ENCODE results near the gene BABAM2.
"Not testable (repeated sequence)": the region's sequence is repeated elsewhere in the genome, so short reads cannot be mapped to it uniquely, and the experiment has no call there.

The BABAM2 gene

DNA sequence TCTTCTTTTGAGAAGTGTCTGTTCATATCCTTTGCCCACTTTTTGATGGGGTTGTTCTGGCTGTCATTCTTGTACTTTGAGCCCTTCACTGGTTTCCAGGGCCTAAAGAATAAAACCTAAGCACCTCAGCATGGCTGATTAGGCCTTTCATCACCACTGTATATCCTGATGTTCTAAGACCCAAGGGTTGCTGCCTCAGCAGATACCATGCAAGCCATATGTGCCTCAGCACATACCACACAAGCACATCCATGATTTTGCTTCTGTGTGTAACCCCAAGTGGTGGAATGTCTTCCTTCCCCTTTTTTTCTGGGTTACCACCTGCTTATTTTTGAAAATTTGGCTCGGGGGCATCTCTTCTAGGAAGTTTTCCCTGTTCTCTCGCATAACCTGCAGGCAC lies 11.7 kb upstream of the BABAM2 start:
- no peak for DNase-seq (ENCODE audit: low read depth in 2 of 2)

DNA sequence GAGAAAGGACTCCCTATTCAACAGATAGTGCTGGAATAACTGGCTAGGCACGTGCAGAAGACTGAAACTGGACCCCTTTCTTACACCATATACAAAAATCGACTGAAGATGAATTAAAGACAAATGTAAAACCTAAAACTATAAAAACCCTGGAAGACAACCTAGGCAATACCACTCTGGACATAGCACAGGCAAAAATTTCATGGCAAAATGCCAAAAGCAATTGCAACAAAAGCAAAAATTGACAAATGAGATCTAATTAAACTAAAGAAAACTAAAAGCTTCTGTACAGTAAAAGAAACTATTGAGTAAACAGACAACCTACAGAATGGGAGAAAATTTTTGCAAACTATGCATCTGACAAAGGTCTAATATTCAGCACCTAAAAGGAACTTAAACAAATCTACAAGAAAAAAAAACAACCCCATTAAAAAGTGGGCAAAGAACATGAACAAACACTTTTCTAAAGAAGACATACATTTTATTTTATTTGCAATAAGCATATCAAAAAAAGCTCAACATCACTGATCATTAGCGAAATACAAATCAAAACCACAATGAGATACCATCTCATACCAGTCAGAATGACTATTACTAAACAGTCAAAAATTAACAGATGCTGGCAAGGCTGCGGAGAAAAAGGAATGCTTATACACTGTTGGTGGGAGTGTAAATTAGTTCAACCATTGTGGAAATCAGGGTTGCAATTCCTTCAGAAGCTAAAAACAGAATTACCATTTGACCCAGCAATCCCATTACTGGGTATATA lies 8.5 kb upstream of the BABAM2 start:
- DNase-seq (ENCODE audit: low read depth in 2 of 2), result not testable (repeated sequence)

GRCh38 chr2:27882584-27882922 lies 8.0 kb upstream of the BABAM2 start:
- DNase-seq (ENCODE audit: low read depth in 2 of 2), result not testable (repeated sequence)

DNA sequence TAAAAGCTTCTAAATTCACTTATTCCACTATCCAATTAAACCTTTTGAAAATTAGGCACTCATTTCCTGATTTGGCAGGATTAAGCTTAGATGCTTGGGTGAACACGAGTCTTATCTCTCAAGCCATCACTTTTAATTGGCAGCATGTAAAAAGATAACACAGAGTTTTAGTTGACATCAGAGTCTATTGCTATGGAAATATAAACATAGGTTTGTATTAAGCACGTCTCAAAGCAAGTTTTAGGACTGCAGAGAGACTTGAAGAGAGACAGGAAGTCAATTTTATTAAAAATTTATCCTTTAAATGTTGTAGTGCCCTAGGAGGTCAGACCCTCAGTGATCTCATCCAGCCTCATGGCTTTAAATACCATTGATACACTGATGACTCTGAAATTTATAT lies 5.9 kb upstream of the BABAM2 start:
- DNase-seq (ENCODE audit: low read depth in 2 of 2), result no peak

DNA sequence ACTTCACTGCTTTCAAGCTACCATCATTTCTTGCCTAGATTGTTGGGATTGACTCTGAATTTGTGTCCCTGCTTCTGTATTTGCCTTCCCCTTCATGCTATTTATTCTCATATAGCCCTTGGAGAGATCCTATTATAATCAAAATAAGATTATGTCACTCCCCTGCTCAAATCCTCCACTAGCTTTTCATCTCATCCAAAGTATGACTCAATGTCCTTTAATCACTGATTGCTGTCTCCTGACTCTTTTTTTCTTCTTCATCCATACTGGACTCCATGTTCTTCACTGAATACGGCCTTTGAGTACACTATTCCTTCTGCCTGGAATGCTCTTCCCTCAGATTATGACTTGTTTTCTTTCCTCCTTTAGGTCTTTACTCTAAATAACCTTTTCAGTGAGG lies 5.3 kb upstream of the BABAM2 start:
- no peak for DNase-seq (ENCODE audit: low read depth in 2 of 2)

DNA sequence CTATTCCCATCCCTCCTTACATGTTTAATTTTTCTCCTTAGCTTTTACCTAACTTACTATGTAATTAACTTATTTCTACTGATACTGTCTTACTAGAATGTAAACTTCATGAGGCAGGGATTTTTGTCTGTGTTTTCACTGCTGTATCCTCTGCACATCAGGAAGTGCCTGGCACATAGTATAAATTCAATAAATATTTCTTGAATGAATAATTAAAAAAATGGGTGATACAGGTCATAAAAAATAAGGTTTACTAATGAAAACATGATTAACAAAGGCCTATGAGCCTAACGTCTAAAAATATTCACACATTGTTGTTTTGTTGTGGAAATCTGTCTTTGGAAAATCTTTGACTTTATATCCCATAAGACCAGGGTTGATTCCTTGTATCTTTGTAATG lies 4.9 kb upstream of the BABAM2 start:
- no peak for DNase-seq (ENCODE audit: low read depth in 2 of 2)

DNA sequence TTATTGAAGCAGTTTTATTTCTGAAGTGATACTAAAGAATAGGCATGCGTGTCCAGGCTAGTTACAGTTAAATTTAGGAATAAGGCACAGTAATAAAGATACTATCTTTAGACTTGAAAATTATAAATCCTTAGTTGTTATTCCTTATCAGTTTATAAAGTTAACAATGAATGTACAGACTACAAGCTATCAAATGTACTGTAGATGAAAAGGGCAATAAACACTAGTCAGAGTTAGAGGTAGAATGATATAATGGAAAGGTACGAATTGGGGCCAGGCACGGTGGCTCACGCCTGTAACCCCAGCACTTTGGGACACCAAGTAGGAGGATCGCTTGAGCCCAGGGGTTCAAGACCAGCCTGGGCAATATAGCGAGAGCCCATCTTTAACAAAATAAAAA lies 4.2 kb upstream of the BABAM2 start:
- no peak for DNase-seq (ENCODE audit: low read depth in 2 of 2)

DNA sequence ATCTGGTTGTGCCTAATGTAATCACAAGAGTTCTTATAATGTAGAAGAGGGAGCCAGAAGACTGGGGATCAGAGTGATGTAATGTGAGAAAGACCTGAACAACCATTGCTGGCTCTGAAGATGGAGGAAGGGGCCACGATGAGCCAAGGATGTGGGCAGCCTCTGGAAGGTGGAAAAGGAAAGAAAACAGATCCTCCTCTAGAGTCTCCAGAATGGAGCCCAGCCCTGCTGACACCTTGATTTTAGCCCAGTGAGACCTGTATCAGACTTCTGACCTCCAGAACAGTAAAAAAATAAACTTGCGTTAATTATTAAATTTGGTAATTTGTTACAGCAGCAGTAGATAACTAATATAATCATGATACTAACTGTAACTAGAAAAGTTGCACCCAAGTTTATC lies 3.4 kb upstream of the BABAM2 start:
- DNase-seq (ENCODE audit: low read depth in 2 of 2), result no peak

- DNase-seq (ENCODE audit: low read depth in 2 of 2), result no peak
Measured at GRCh38 chr2:27887830-27888229, 2.7 kb upstream of the BABAM2 start.

- DNase-seq (ENCODE audit: low read depth in 2 of 2), result no peak
Measured at GRCh38 chr2:27888790-27889189, 1.7 kb upstream of the BABAM2 start.

DNA sequence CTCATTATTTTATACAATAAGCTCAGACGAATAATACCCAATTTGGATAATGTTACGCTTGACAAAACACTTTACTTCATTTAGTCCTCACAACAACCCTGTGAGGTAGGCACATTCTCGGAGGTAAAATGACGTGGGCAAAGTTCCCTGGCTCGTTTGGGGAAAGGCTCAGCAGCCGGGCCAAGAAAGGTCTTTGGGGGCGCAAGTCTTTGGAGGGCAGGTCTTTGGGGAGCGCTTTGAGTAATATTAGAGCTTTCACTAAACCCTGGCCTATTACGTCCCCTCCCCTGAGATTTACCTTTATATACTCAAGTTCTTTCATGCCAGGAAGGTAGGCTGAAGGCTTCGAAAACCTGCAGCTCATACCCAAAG lies 769 bp upstream of the BABAM2 start:
- no peak for DNase-seq (ENCODE audit: low read depth in 2 of 2)

DNA sequence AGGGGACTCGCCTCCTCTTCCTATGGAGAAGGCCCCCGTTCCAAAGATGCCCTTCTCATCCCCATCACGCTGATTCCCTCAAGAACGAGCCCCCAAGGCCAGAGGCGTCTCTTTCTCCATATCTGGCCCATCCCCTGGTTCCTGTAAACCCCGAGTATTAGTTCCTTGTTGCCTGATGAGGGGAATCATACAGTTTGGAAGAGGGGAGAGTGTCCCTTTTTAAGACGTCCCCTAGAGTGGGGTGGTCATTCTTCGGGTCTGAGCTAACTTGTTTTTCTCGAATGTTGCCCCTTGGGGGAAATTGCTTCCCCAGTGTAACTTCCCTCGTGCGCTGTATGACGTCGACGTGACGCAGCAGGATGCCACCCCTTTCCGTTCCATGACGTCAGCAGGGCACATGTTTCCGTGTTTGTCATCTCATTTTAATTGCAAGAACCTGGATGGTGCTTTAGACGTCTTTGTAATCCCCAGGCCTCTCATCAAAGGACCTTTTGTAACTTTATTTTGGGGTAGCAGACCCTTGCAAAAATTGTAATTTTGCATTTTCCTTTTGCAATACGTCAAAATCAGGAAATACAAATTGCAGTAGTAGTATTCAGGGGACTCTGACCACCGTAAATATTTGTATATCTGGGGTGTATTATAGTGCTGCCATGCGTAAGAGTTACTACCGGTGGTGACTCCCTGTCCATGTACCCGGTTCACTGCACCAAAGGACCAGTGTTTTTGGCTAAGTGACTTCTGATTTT lies 569 bp downstream of the BABAM2 start:
- peak; percentile 68 to 79 for DNase-seq (ENCODE audit: low read depth in 2 of 2)

DNA sequence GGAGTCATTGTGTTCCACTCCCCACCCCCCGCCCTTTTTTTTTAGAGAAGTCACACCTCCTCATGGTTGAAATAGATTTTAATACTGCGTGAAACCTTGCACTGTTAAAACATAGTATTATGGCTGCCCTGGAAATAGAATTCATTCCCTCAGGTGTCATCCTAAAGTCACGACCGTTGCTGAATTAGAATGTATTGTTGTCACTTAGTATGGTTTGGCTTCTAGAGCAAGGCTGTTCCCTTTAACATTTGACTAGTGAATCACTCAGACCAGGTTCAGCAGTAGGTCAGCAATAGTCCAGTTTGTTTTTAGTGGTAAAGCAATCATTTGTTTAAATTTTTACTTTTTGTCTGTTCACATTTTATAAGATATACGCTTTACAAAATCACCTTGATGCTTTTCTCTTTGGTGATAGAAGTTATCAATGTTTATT lies 1.2 kb downstream of the BABAM2 start:
- no peak for DNase-seq (ENCODE audit: low read depth in 2 of 2)

- no peak for DNase-seq (ENCODE audit: low read depth in 2 of 2)
Measured at GRCh38 chr2:27893006-27893405, 2.5 kb downstream of the BABAM2 start.

DNA sequence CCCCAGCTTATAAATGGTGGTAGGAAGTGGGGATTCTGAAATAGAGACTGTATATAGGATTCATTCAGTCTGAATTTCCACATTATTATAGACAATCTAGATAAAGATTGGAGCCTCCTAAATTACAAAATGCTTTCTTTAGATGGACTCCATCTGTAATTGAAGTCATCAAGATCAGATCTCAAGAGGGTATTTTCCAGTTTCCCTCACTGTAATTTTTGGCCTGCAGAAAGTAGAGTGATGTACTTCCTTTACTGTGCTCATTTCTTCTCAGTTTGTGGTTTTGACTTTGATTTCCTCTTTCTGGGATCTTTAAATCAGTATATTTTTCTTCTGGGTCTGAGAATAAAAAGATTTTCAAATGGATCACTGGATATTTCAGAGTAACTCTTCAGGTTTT lies 7.2 kb downstream of the BABAM2 start:
- no peak for DNase-seq (ENCODE audit: low read depth in 2 of 2)

DNA sequence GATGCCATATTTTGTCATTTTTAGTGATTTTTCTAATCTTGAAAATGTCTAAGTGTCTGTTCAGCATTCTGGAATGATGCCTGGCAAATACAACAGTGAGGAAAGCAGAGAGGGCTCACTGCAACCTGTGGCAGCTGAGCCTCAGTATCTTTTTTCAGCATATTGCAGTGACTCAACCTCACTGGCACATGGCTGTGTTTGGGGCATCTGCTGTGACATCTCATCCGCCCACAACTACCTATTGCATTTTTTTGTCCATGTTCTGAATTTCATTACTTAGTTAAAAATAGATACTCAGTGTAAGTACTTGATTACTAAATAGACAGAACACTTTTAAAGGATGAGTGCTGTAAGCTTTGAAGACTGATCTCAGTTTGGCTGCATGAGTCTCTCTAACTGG lies 10.7 kb downstream of the BABAM2 start:
- DNase-seq (ENCODE audit: low read depth in 2 of 2), result no peak

DNA sequence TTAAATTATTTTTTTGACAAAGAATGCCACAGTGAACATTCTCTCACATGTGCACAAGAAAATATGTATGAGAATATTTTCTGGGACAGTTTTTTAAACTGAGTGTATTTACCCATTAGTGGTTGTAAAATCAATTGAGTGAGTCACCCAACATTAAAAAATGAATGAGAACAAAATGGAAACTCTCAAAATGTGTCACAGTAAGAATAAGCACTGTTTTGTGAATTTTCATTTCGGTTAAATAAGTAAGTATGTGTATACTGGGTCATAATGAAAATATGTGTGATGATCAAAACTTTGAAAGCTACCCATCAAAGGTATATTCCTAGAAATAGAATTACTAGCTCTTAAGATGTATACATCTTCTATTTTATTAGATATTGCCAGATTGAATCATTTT lies 11.6 kb downstream of the BABAM2 start:
- no peak for DNase-seq (ENCODE audit: low read depth in 2 of 2)

DNA sequence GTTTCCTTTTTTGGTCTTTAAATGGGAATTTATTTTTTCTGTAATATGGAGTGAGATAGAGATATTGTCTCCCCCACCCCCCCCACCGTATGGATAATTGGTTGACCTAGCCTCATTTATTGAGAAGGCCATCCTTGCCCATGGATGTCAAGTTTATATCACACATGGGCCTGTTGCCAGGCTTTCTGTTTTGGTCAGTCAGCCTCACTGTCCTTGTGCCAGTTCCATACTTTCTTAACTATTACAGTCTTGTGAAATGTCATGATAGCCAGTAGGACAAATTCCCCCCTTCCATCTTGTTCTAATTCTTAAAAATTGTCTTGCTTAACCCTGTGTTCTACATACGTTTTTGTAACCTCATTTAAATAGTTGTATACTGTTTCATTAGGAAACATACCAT lies 12.5 kb downstream of the BABAM2 start:
- DNase-seq (ENCODE audit: low read depth in 2 of 2), result no peak

DNA sequence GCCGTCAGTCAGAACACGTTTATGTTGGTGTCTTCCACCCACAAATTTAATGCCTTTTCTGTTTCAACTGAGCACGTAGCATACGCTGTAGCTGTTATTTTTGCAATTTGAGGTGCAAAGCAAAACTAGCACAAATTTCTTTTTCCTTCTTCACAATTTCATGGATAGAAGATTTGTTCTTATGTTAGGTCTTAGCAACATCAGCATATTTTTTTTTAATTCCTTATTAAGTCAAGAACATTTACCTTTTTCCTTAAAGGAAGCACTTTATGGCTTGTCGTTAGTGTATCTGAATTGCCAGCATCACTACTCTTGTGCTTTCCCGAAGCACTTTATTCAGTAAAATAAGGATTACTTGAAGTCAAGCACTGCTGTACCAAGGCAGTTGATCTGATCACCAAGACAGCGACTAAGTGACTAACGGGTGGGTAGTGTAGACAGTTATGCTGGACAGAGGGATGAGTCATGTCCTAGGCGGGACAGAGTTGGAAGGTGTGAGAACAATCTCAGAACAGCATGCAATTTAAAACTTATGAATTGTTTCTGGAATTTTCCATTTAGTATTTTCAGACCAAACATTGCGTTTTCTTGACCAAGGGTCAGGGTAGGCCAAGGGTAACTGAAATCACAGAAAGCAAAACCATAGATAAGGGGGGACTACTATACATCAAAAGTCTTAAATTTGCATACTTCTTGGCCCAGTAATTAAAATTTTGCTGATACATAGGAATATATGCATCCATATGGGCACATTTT lies 13.3 kb downstream of the BABAM2 start:
- no peak for DNase-seq (ENCODE audit: low read depth in 2 of 2)

DNA sequence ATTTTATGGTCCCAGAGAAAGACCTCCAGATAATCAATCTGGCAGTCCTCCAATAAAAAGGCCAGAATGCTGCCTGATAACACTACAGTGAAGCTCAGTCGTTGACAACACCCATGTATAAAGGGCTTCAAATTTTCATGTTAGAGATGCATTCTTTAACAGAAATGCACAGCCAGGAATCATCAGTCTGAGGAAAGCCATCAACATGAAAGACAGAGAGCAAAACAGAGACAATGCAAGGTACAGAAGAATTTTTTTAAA lies 13.8 kb downstream of the BABAM2 start:
- DNase-seq (ENCODE audit: low read depth in 2 of 2), result no peak

DNA sequence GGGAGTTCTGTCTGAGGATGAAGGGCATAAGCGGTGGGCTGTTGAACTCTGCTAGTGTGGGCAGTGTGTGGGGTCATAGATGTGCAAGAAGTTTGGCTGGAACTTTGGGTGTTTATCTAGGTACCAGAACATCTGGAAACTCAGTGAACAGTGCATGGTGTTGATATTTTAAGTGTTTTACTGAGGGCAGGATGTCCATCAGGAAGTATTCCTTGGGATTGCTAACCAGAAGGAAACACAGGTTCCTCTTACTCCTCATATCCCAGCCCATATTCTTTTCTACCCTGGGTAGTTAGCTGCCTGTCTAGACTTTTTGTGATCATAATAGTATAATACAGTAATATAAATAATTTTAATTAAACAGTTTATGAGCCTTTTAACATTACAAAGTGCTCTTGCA lies 15.5 kb downstream of the BABAM2 start:
- no peak for DNase-seq (ENCODE audit: low read depth in 2 of 2)

- no peak for DNase-seq (ENCODE audit: low read depth in 2 of 2)
Measured at GRCh38 chr2:27907547-27907946, 17.0 kb downstream of the BABAM2 start.

DNA sequence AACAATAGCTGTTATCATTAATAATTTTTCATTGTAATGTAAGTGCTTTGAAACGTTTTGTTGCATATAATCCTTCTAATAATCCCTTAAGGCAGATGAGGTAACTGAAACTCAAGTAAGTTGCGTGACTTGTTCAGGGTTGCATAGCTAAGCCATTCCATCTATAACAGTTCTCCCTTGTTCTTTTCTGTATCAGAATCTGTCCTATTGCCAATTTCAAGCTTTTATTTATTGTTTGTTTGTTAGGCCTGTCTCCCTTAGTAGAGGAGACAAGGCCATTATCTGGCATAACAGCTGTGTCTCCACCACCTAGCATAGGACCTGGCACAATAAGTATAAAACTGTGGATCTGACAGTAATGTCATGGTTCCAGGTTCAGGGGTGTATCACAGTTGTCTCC lies 19.4 kb downstream of the BABAM2 start:
- no peak for DNase-seq (ENCODE audit: low read depth in 2 of 2)

Measured in stimulated activated CD4-positive, alpha-beta T cell treated with anti-CD3 and anti-CD28 coated beads, Interleukin-1b, Interleukin-23, amount 100 ng/mL, for 1 hour (primary cell).